ENCODE results near the gene IKZF3.
A peak's percentile ranks its signal among the peaks of the same experiment; 100 is the strongest.

The IKZF3 gene

GRCh38 chr17:39742126-39742855, 121.8 kb downstream of the IKZF3 start:
- no peak for TF ChIP-seq ZNF488 (tag by site-specific recombination; IDR thresholded peaks at IDR 0.05)
- TF ChIP-seq, protein P1, sequence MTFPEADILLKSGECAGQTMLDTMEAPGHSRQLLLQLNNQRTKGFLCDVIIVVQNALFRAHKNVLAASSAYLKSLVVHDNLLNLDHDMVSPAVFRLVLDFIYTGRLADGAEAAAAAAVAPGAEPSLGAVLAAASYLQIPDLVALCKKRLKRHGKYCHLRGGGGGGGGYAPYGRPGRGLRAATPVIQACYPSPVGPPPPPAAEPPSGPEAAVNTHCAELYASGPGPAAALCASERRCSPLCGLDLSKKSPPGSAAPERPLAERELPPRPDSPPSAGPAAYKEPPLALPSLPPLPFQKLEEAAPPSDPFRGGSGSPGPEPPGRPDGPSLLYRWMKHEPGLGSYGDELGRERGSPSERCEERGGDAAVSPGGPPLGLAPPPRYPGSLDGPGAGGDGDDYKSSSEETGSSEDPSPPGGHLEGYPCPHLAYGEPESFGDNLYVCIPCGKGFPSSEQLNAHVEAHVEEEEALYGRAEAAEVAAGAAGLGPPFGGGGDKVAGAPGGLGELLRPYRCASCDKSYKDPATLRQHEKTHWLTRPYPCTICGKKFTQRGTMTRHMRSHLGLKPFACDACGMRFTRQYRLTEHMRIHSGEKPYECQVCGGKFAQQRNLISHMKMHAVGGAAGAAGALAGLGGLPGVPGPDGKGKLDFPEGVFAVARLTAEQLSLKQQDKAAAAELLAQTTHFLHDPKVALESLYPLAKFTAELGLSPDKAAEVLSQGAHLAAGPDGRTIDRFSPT (tag by site-specific recombination; IDR thresholded peaks at IDR 0.05): no peak
- no peak for TF ChIP-seq HOXC10 (CRISPR knock-in tag; IDR thresholded peaks at IDR 0.05)
- no peak for TF ChIP-seq ZNF530 (tag by site-specific recombination; IDR thresholded peaks at IDR 0.05; ENCODE audit: low read depth)
- TF ChIP-seq ZBTB17 (tag by site-specific recombination; IDR thresholded peaks at IDR 0.05): no peak
- TF ChIP-seq ZNF155 (tag by site-specific recombination; IDR thresholded peaks at IDR 0.05): no peak
- no peak for TF ChIP-seq ZNF514 (tag by site-specific recombination; IDR thresholded peaks at IDR 0.05)
- TF ChIP-seq ZNF132 (tag by site-specific recombination; IDR thresholded peaks at IDR 0.05; ENCODE audit: borderline replicate concordance): no peak
- TF ChIP-seq ZNF623 (tag by site-specific recombination; IDR thresholded peaks at IDR 0.05): no peak
- no peak for TF ChIP-seq ZNF521 (tag by site-specific recombination; IDR thresholded peaks at IDR 0.05)
- TF ChIP-seq ZNF600 (tag by site-specific recombination; IDR thresholded peaks at IDR 0.05): no peak
- TF ChIP-seq ZNF239 (tag by site-specific recombination; IDR thresholded peaks at IDR 0.05): no peak
- no peak for TF ChIP-seq ZNF645 (tag by site-specific recombination; IDR thresholded peaks at IDR 0.05)
- no peak for TF ChIP-seq ZNF660 (tag by site-specific recombination; IDR thresholded peaks at IDR 0.05)
- H3K4me1 ChIP-seq (ENCODE audit: control insufficient read depth, insufficient read depth, low read length): peaks cover 24% of the 10 kb centered on the region
- POLR2A ChIA-PET: interaction anchor here (0.8 kb wide), 1 partner anchor 13 kb away, joined by 3 read pairs; no protein-coding TSS in a partner anchor
- H3K27ac ChIP-seq (ENCODE audit: extremely low read depth, low read depth, low read length): no peak overlapping the region
- H3K4me3 ChIP-seq (ENCODE audit: low read depth, low read length): no peak overlapping the region
- CTCF ChIA-PET: interaction anchor here (0.6 to 1.6 kb wide), 3 partner anchors 12 to 119 kb away, joined by 3 to 7 read pairs (median 3); partner anchors contain the start of gene MIEN1
- no peaks in the 10 kb centered on the region for H3K9me3 ChIP-seq (ENCODE audit: control insufficient read depth, insufficient read depth, low read depth, low read length)
- no peaks in the 10 kb centered on the region; a peak in 1 of 3 replicates for H3K36me3 ChIP-seq (ENCODE audit: control insufficient read depth in 2 of 2, insufficient read depth in 1 of 2, low read length in 2 of 2)

- Histone ChIP-seq H3K4me3 (ENCODE audit: low read depth, low read length) (peak overlapping the region; percentile 22), H3K27ac (ENCODE audit: extremely low read depth, low read depth, low read length) (peak overlapping the region; percentile 76), H3K9me3 (ENCODE audit: control insufficient read depth, insufficient read depth, low read depth, low read length) (no peaks in the 10 kb centered on the region), H3K36me3 (ENCODE audit: control insufficient read depth in 2 of 2, insufficient read depth in 1 of 2, low read length in 2 of 2) (no peaks in the 10 kb centered on the region; a peak in 1 of 3 replicates), H3K4me1 (ENCODE audit: control insufficient read depth, insufficient read depth, low read length) (peaks cover 24% of the 10 kb centered on the region)
- CTCF ChIA-PET: interaction anchor here (1.2 kb wide), 3 partner anchors 10 to 119 kb away, joined by 4 to 6 read pairs (median 5); partner anchors contain the start of gene MIEN1
- POLR2A ChIA-PET: interaction anchor here (1.4 to 1.9 kb wide), 2 partner anchors 11 to 240 kb away, joined by 5 to 15 read pairs; partner anchors contain the start of genes MIEN1 and PSMD3
- TF ChIP-seq ZNF629 (tag by site-specific recombination; IDR thresholded peaks at IDR 0.05) (0 out of 2 replicates have a peak, but pooled peaks have one; percentile 33), GLIS1 (tag by site-specific recombination; IDR thresholded peaks at IDR 0.05) (no peak), GLIS2 (tag by site-specific recombination; IDR thresholded peaks at IDR 0.05) (no peak; the same call in none of the 2 replicates), ZNF239 (tag by site-specific recombination; IDR thresholded peaks at IDR 0.05) (no peak), SP7 (tag by site-specific recombination; IDR thresholded peaks at IDR 0.05) (peak; percentile 64), ZNF692 (tag by site-specific recombination; IDR thresholded peaks at IDR 0.05) (0 out of 2 replicates have a peak, but pooled peaks have one; percentile 46), CTCF (tag by site-specific recombination; IDR thresholded peaks at IDR 0.05) (no peak), ZNF121 (tag by site-specific recombination; IDR thresholded peaks at IDR 0.05) (no peak), SP2 (tag by site-specific recombination; IDR thresholded peaks at IDR 0.05) (peak; percentile 42)
- TF ChIP-seq, protein P2, sequence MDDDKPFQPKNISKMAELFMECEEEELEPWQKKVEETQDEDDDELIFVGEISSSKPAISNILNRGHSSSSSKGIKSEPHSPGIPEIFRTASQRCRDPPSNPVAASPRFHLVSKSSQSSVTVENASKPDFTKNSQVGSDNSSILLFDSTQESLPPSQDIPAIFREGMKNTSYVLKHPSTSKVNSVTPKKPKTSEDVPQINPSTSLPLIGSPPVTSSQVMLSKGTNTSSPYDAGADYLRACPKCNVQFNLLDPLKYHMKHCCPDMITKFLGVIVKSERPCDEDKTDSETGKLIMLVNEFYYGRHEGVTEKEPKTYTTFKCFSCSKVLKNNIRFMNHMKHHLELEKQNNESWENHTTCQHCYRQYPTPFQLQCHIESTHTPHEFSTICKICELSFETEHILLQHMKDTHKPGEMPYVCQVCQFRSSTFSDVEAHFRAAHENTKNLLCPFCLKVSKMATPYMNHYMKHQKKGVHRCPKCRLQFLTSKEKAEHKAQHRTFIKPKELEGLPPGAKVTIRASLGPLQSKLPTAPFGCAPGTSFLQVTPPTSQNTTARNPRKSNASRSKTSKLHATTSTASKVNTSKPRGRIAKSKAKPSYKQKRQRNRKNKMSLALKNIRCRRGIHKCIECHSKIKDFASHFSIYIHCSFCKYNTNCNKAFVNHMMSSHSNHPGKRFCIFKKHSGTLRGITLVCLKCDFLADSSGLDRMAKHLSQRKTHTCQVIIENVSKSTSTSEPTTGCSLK (tag by site-specific recombination; IDR thresholded peaks at IDR 0.05): no peak
Observed at GRCh38 chr17:39740357-39741111, 123.6 kb downstream of the IKZF3 start.
